NB4 (cell line): ENCODE data around the gene MED7.
"Not testable (repeated sequence)": the region's sequence is repeated elsewhere in the genome, so short reads cannot be mapped to it uniquely, and the experiment has no call there.

Experiments used
- DNase-seq: peaks from one replicate; pipeline ENCODE4 v3.0.0; 2010; ENCODE audit warnings: low read depth
- H3K4me3 ChIP-seq: one replicate; pipeline ENCODE4 v1.5.1; 2011; ENCODE audit warnings: mild to moderate bottlenecking, low read depth, low read length, moderate library complexity
- CTCF ChIP-seq: IDR thresholded peaks from one replicate; pipeline ENCODE4 v1.5.1; 2012; ENCODE audit warnings: low read depth, low read length
- MYC ChIP-seq: IDR thresholded peaks from 2 replicates; pipeline ENCODE4 v1.6.1; 2011; ENCODE audit warnings: low read depth, low read length
- POLR2A ChIP-seq: IDR thresholded peaks from 2 replicates; pipeline ENCODE4 v1.6.1; 2011; ENCODE audit warnings: mild to moderate bottlenecking; ENCODE audit not compliant: insufficient read length; ENCODE audit errors: extremely low read depth
- TF ChIP-seq, protein P1 (sequence below): IDR thresholded peaks from 2 replicates; pipeline ENCODE4 v1.6.1; 2011; ENCODE audit warnings: low read depth, low read length

Gene MED7, protein sequence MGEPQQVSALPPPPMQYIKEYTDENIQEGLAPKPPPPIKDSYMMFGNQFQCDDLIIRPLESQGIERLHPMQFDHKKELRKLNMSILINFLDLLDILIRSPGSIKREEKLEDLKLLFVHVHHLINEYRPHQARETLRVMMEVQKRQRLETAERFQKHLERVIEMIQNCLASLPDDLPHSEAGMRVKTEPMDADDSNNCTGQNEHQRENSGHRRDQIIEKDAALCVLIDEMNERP

DNA sequence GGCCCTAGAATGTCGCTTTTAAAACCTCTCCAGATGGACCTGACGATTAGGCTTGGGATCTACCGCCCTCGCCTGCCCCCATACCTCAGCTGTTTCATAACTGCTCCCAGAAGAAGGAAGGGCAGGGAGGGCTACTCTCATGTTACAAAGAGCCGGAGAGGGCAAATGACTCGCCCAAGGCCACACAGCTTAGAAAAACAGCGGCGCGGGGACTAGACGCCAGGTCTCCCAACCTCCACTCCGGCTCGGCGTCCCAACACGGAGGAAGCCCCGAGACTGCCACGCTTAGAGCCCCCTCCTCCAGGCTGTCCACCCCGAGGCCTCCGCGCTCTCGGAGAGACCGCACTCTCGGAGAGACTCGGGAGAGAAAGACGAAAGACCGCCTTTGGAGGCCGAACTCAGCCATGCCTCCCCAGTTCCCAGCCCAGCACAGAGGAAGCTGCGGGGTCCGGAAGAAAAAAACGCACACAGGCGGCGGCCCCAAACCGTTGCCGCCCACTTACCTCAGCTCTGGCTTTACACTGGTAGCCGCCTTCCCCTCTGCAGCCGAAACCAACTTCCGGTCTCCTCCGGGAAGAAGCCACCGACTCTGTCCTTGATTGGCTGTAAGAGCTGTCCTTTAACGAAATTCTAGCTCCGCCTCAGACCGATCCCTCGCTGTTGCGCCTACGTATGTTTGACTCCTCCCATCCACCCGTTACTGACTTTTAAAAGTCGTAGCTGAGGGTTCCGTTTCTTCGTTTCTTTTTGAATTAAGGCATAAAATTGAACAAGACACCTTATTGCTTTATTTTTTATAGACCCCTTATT lies at the start of gene MED7:
TSS of gene MED7 (minus strand) at position 549 of the 810 bp plus-strand sequence. CDS start 3,434 bp downstream, outside the sequence.
- TF ChIP-seq, protein P1, sequence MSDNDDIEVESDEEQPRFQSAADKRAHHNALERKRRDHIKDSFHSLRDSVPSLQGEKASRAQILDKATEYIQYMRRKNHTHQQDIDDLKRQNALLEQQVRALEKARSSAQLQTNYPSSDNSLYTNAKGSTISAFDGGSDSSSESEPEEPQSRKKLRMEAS: no peak
- TF ChIP-seq POLR2A (peak; percentile 75), CTCF (no peak), MYC (no peak)
- DNase-seq: peak; percentile 98
- H3K4me3 ChIP-seq: peak within 1 kb of the TSS; percentile 92

GRCh38 chr5:157189223-157189622 lies 46.6 kb upstream of the MED7 start:
- TF ChIP-seq CTCF (no peak), MYC (no peak), POLR2A (no peak)
- TF ChIP-seq, protein P1: no peak
- no peak for DNase-seq
- H3K4me3 ChIP-seq: no peak overlapping the region

DNA sequence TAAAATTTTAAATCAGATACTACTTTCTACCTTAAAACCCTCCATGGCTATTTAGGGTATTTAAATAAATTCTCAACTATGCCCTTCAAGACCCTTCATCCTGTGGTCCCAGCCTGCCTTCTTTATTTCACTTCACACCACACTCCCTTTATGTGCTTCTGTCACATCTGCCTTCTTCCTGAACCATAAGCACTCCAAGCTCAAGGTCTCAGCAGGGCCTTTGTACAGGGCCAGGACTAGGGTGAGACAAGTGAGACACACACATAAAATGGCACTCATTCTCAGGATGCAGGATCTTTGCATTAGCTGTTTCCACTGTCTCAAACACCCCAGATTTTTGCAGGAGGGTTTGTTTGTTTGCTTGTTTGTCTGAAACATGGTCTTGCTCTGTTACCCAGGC lies 45.6 kb upstream of the MED7 start:
- DNase-seq: no peak
- H3K4me3 ChIP-seq: no peak overlapping the region
- TF ChIP-seq POLR2A (no peak), MYC (no peak), CTCF (no peak)
- TF ChIP-seq, protein P1: no peak

- DNase-seq: no peak
- no peak for TF ChIP-seq POLR2A
- TF ChIP-seq CTCF: no peak
- TF ChIP-seq, protein P1: no peak
- TF ChIP-seq MYC: no peak
- no peak overlapping the region for H3K4me3 ChIP-seq
Measured at GRCh38 chr5:157187046-157187754, 44.5 kb upstream of the MED7 start.

GRCh38 chr5:157186309-157187045 lies 43.8 kb upstream of the MED7 start:
- TF ChIP-seq MYC (no peak), POLR2A (no peak), CTCF (no peak)
- TF ChIP-seq, protein P1: no peak
- no peak overlapping the region for H3K4me3 ChIP-seq
- DNase-seq: no peak

DNA sequence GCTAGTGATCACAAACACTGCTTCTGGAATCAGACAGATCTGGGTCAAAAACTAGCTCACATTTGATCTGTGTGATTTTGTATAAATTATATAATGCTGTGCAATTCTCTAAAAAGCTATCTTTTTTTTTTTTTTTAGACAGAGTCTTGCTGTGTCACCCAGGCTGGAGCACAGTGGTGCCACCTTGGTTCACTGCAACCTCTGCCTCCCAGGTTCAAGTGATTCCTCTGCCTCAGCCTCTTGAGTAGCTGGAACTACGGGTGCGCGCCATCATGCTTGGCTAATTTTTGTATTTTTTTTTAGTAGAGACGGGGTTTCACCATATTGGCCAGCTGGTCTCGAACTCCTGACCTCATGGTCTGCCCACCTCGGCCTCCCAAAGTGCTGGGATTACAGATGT lies 42.5 kb upstream of the MED7 start:
- DNase-seq, H3K4me3 ChIP-seq: not testable (repeated sequence)
